VCaP (cell line): ENCODE data around the gene SFTPB.

Source experiments
- H3K27ac ChIP-seq: fragments of 450-650 bp; 2 replicates; pipeline ENCODE4 v1.5.1; 2017
- CTCF ChIP-seq: fragments of 450-650 bp; conservative IDR thresholded peaks from 2 replicates; pipeline ENCODE4 v1.5.1; 2017; ENCODE audit warnings: mild to moderate bottlenecking, moderate library complexity

Gene SFTPB

GRCh38 chr2:85699325-85699724, 31.3 kb upstream of the SFTPB start:
- H3K27ac ChIP-seq = no peak overlapping the region
- no peak for TF ChIP-seq CTCF

- no peak for TF ChIP-seq CTCF
- no peak overlapping the region for H3K27ac ChIP-seq
Measured at GRCh38 chr2:85698880-85699254, 30.9 kb upstream of the SFTPB start.

- H3K27ac ChIP-seq = no peak overlapping the region
- no peak for TF ChIP-seq CTCF
Measured at GRCh38 chr2:85698184-85698879, 30.3 kb upstream of the SFTPB start.

- no peak for TF ChIP-seq CTCF
- H3K27ac ChIP-seq = no peak overlapping the region
Measured at GRCh38 chr2:85697716-85698115, 29.7 kb upstream of the SFTPB start.

- no peak for TF ChIP-seq CTCF
- no peak overlapping the region for H3K27ac ChIP-seq
Measured at GRCh38 chr2:85697096-85697495, 29.1 kb upstream of the SFTPB start.

GRCh38 chr2:85695691-85696668, 28.0 kb upstream of the SFTPB start:
- TF ChIP-seq CTCF = no peak
- H3K27ac ChIP-seq = no peak overlapping the region

- no peak overlapping the region for H3K27ac ChIP-seq
- no peak for TF ChIP-seq CTCF
Measured at GRCh38 chr2:85695121-85695520, 27.1 kb upstream of the SFTPB start.
